ENCODE measurements around the gene GPHN.

Gene GPHN

DNA sequence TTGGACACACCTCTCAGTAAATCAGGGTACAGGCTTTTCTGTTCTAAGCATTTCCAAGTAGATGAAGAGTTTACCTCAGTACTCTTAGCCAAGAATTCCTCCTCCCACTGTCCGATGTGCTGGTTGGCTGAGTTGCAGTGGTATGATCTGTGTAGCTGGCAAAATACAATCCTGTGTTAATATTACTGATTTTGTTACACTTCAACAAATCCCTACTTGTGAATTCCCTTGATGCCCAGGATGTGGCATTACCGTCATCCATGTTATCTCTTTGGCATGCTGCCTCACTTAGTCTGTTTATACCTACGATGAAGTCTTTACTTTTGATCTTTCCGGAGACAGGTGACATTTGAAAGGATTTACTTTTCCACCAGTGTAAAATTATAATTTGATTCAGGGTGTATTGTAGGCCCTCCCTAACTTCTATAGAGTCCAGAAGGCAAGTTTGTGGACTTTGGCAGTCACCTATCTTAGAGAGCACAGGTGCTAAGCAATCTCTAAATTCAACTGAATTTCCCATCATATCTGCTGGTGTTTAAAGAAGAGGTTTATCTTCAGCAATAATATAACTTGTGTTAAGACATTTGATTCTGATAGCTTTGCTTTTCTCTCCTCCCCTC, 11.6 kb upstream of the GPHN start:
- Histone ChIP-seq H2AK5ac (ENCODE audit: low read length) (no peak overlapping the region), H2BK120ac (ENCODE audit: insufficient read depth, low read length, poor library complexity) (no peak overlapping the region), H2BK5ac (ENCODE audit: low read depth, low read length, poor library complexity) (no peak overlapping the region), H4K12ac (ENCODE audit: low read depth, low read length) (no peak overlapping the region), H3K4ac (ENCODE audit: low read depth, low read length) (no peak overlapping the region), H3K79me1 (ENCODE audit: low read length) (no peaks in the 10 kb centered on the region), H4K8ac (ENCODE audit: low read depth, low read length) (no peak overlapping the region), H3K9ac (ENCODE audit: low read length) (no peak overlapping the region), H2AFZ (ENCODE audit: insufficient read depth, low read length, poor library complexity) (no peak overlapping the region), H3K9me3 (ENCODE audit: insufficient read depth, low read depth, low read length) (no peaks in the 10 kb centered on the region), H3K27me3 (ENCODE audit: insufficient read depth, low read length) (no peaks in the 10 kb centered on the region), H3K4me2 (ENCODE audit: low read length) (no peak overlapping the region), H3K79me2 (ENCODE audit: control insufficient read depth, insufficient read depth, low read length, poor library complexity) (no peaks in the 10 kb centered on the region), H3K36me3 (ENCODE audit: control insufficient read depth in 1 of 2, insufficient read depth in 2 of 2, low read length in 2 of 2) (no peaks in the 10 kb centered on the region), H3K18ac (ENCODE audit: low read length) (no peak overlapping the region), H3K27ac (ENCODE audit: low read depth, low read length) (no peak overlapping the region), H3K4me3 (ENCODE audit: low read depth, low read length) (no peak overlapping the region), H4K91ac (ENCODE audit: low read depth, low read length) (no peak overlapping the region), H3K4me1 (ENCODE audit: control insufficient read depth in 1 of 2, insufficient read depth in 2 of 2, low read length in 2 of 2) (no peaks in the 10 kb centered on the region), H3K14ac (ENCODE audit: low read length) (no peak overlapping the region), H3K23ac (ENCODE audit: low read length) (no peak overlapping the region), H2BK12ac (ENCODE audit: low read length) (no peak overlapping the region)
- no peak for DNase-seq
- WGBS (ENCODE audit: extremely low coverage, insufficient coverage, insufficient read length): no CpG with 5 or more reads among the region's 4 CpGs

GRCh38 chr14:66496911-66497310, 11.0 kb upstream of the GPHN start:
- no peaks in the 10 kb centered on the region for H3K36me3 ChIP-seq (ENCODE audit: control insufficient read depth in 1 of 2, insufficient read depth in 2 of 2, low read length in 2 of 2)
- no peaks in the 10 kb centered on the region for H3K79me1 ChIP-seq (ENCODE audit: low read length)
- H4K12ac ChIP-seq (ENCODE audit: low read depth, low read length): no peak overlapping the region
- H3K9me3 ChIP-seq (ENCODE audit: insufficient read depth, low read depth, low read length): no peaks in the 10 kb centered on the region
- no peak overlapping the region for H4K91ac ChIP-seq (ENCODE audit: low read depth, low read length)
- no peak overlapping the region for H3K4me2 ChIP-seq (ENCODE audit: low read length)
- no peak for DNase-seq
- H2AK5ac ChIP-seq (ENCODE audit: low read length): no peak overlapping the region
- H3K23ac ChIP-seq (ENCODE audit: low read length): no peak overlapping the region
- H3K27ac ChIP-seq (ENCODE audit: low read depth, low read length): no peak overlapping the region
- no peak overlapping the region for H2BK12ac ChIP-seq (ENCODE audit: low read length)
- no peak overlapping the region for H3K18ac ChIP-seq (ENCODE audit: low read length)
- no peak overlapping the region for H3K14ac ChIP-seq (ENCODE audit: low read length)
- no peaks in the 10 kb centered on the region for H3K79me2 ChIP-seq (ENCODE audit: control insufficient read depth, insufficient read depth, low read length, poor library complexity)
- H2AFZ ChIP-seq (ENCODE audit: insufficient read depth, low read length, poor library complexity): no peak overlapping the region
- H2BK120ac ChIP-seq (ENCODE audit: insufficient read depth, low read length, poor library complexity): no peak overlapping the region
- no peak overlapping the region for H3K9ac ChIP-seq (ENCODE audit: low read length)
- no CpG with 5 or more reads among the region's 2 CpGs for WGBS (ENCODE audit: extremely low coverage, insufficient coverage, insufficient read length)
- no peaks in the 10 kb centered on the region for H3K4me1 ChIP-seq (ENCODE audit: control insufficient read depth in 1 of 2, insufficient read depth in 2 of 2, low read length in 2 of 2)
- no peak overlapping the region for H4K8ac ChIP-seq (ENCODE audit: low read depth, low read length)
- no peaks in the 10 kb centered on the region for H3K27me3 ChIP-seq (ENCODE audit: insufficient read depth, low read length)
- H3K4ac ChIP-seq (ENCODE audit: low read depth, low read length): no peak overlapping the region
- no peak overlapping the region for H3K4me3 ChIP-seq (ENCODE audit: low read depth, low read length)
- H2BK5ac ChIP-seq (ENCODE audit: low read depth, low read length, poor library complexity): no peak overlapping the region

- WGBS (ENCODE audit: extremely low coverage, insufficient coverage, insufficient read length): no CpG with 5 or more reads among the region's 3 CpGs
- no peaks in the 10 kb centered on the region for H3K9me3 ChIP-seq (ENCODE audit: insufficient read depth, low read depth, low read length)
- no peak overlapping the region for H3K18ac ChIP-seq (ENCODE audit: low read length)
- H3K14ac ChIP-seq (ENCODE audit: low read length): no peak overlapping the region
- no peak overlapping the region for H4K8ac ChIP-seq (ENCODE audit: low read depth, low read length)
- no peaks in the 10 kb centered on the region for H3K79me2 ChIP-seq (ENCODE audit: control insufficient read depth, insufficient read depth, low read length, poor library complexity)
- H3K23ac ChIP-seq (ENCODE audit: low read length): no peak overlapping the region
- no peak overlapping the region for H2AFZ ChIP-seq (ENCODE audit: insufficient read depth, low read length, poor library complexity)
- no peak overlapping the region for H4K91ac ChIP-seq (ENCODE audit: low read depth, low read length)
- H3K79me1 ChIP-seq (ENCODE audit: low read length): no peaks in the 10 kb centered on the region
- no peaks in the 10 kb centered on the region for H3K4me1 ChIP-seq (ENCODE audit: control insufficient read depth in 1 of 2, insufficient read depth in 2 of 2, low read length in 2 of 2)
- no peaks in the 10 kb centered on the region for H3K36me3 ChIP-seq (ENCODE audit: control insufficient read depth in 1 of 2, insufficient read depth in 2 of 2, low read length in 2 of 2)
- no peak overlapping the region for H4K12ac ChIP-seq (ENCODE audit: low read depth, low read length)
- no peaks in the 10 kb centered on the region for H3K27me3 ChIP-seq (ENCODE audit: insufficient read depth, low read length)
- no peak overlapping the region for H3K4me3 ChIP-seq (ENCODE audit: low read depth, low read length)
- no peak overlapping the region for H2BK5ac ChIP-seq (ENCODE audit: low read depth, low read length, poor library complexity)
- no peak overlapping the region for H2BK12ac ChIP-seq (ENCODE audit: low read length)
- H3K27ac ChIP-seq (ENCODE audit: low read depth, low read length): no peak overlapping the region
- H3K4ac ChIP-seq (ENCODE audit: low read depth, low read length): no peak overlapping the region
- DNase-seq: no peak
- H3K9ac ChIP-seq (ENCODE audit: low read length): no peak overlapping the region
- H3K4me2 ChIP-seq (ENCODE audit: low read length): no peak overlapping the region
- no peak overlapping the region for H2BK120ac ChIP-seq (ENCODE audit: insufficient read depth, low read length, poor library complexity)
- H2AK5ac ChIP-seq (ENCODE audit: low read length): no peak overlapping the region
Measured at GRCh38 chr14:66498311-66498710, 9.6 kb upstream of the GPHN start.

DNA sequence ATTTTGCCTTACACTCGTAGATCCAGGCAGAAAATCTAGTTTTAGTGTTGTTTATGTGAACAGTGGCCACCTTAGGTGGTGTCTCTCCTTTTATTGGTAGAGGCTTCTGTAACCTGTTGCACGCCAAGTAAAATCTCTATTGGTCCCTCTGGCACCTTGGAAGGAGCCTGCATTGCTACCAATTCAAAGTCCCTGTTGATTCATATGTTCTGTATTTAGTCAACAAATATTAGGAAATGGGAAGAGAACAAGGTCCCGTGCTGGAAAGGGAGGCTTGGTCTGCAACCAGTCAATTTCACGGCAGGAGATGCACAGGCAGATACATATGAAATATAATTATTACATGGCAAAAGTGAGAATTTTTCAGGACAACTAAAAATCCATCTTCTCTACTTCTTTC, 6.4 kb upstream of the GPHN start:
- Histone ChIP-seq H3K14ac (ENCODE audit: low read length) (no peak overlapping the region), H3K79me2 (ENCODE audit: control insufficient read depth, insufficient read depth, low read length, poor library complexity) (no peaks in the 10 kb centered on the region), H4K12ac (ENCODE audit: low read depth, low read length) (no peak overlapping the region), H3K4me3 (ENCODE audit: low read depth, low read length) (no peak overlapping the region), H2BK120ac (ENCODE audit: insufficient read depth, low read length, poor library complexity) (no peak overlapping the region), H2AFZ (ENCODE audit: insufficient read depth, low read length, poor library complexity) (no peak overlapping the region), H2BK5ac (ENCODE audit: low read depth, low read length, poor library complexity) (no peak overlapping the region), H3K18ac (ENCODE audit: low read length) (no peak overlapping the region), H3K4ac (ENCODE audit: low read depth, low read length) (no peak overlapping the region), H2AK5ac (ENCODE audit: low read length) (no peak overlapping the region), H3K4me1 (ENCODE audit: control insufficient read depth in 1 of 2, insufficient read depth in 2 of 2, low read length in 2 of 2) (no peaks in the 10 kb centered on the region), H3K4me2 (ENCODE audit: low read length) (no peak overlapping the region), H3K9ac (ENCODE audit: low read length) (no peak overlapping the region), H4K91ac (ENCODE audit: low read depth, low read length) (no peak overlapping the region), H3K9me3 (ENCODE audit: insufficient read depth, low read depth, low read length) (no peaks in the 10 kb centered on the region), H3K23ac (ENCODE audit: low read length) (no peak overlapping the region), H3K36me3 (ENCODE audit: control insufficient read depth in 1 of 2, insufficient read depth in 2 of 2, low read length in 2 of 2) (no peaks in the 10 kb centered on the region), H4K8ac (ENCODE audit: low read depth, low read length) (no peak overlapping the region), H3K27me3 (ENCODE audit: insufficient read depth, low read length) (no peaks in the 10 kb centered on the region), H3K27ac (ENCODE audit: low read depth, low read length) (no peak overlapping the region), H3K79me1 (ENCODE audit: low read length) (no peaks in the 10 kb centered on the region), H2BK12ac (ENCODE audit: low read length) (no peak overlapping the region)
- no CpG with 5 or more reads among the region's 4 CpGs for whole genome bisulfite sequencing (ENCODE audit: extremely low coverage, insufficient coverage, insufficient read length)
- DNase-seq: no peak

Measured in trophoblast cell (in vitro differentiated cells and primary cell).